Ramos (cell line): ENCODE measurements around the gene RBPMS2.

ENCODE experiments used
- in situ Hi-C: fragments of 300-500 bp; cut with MboI; formaldehyde crosslinking; loops from one replicate; pipeline ENCODE4 v1.14.3; 2022; ENCODE audit warnings: low sequenced_read_pairs; ENCODE audit not compliant: unreplicated experiment

The RBPMS2 gene

GRCh38 chr15:64792282-64792681, 16.9 kb upstream of the RBPMS2 start:
- in situ Hi-C loops: no loop called here

GRCh38 chr15:64791401-64791800, 16.0 kb upstream of the RBPMS2 start:
- in situ Hi-C loops: no loop called here

- in situ Hi-C loops: no loop called here
These were observed 8.4 kb upstream of the RBPMS2 start for GRCh38 chr15:64783796-64784195.

GRCh38 chr15:64782751-64783150, 7.4 kb upstream of the RBPMS2 start:
- in situ Hi-C loops: no loop called here

- in situ Hi-C loops: no loop called here
These were observed 5.9 kb upstream of the RBPMS2 start for GRCh38 chr15:64781299-64781698.

GRCh38 chr15:64780600-64781156, 5.3 kb upstream of the RBPMS2 start:
- in situ Hi-C loops: no loop called here

- in situ Hi-C loops: no loop called here
These were observed 4.2 kb upstream of the RBPMS2 start for GRCh38 chr15:64779630-64780029.

GRCh38 chr15:64779024-64779423, 3.6 kb upstream of the RBPMS2 start:
- in situ Hi-C loops: no loop called here

GRCh38 chr15:64776402-64776786, 1.0 kb upstream of the RBPMS2 start:
- in situ Hi-C loops: no loop called here

GRCh38 chr15:64774629-64775493, 528 bp downstream of the RBPMS2 start:
- in situ Hi-C loops: no loop called here

GRCh38 chr15:64774037-64774628, 1.3 kb downstream of the RBPMS2 start:
- in situ Hi-C loops: no loop called here

- in situ Hi-C loops: no loop called here
These were observed 1.8 kb downstream of the RBPMS2 start for GRCh38 chr15:64773606-64774005.

GRCh38 chr15:64772964-64773363, 2.4 kb downstream of the RBPMS2 start:
- in situ Hi-C loops: no loop called here

- in situ Hi-C loops: no loop called here
These were observed 2.9 kb downstream of the RBPMS2 start for GRCh38 chr15:64772488-64772887.

- in situ Hi-C loops: no loop called here
These were observed 4.8 kb downstream of the RBPMS2 start for GRCh38 chr15:64770626-64771025.

GRCh38 chr15:64767203-64767602, 8.2 kb downstream of the RBPMS2 start:
- in situ Hi-C loops: no loop called here

- in situ Hi-C loops: no loop called here
These were observed 9.3 kb downstream of the RBPMS2 start for GRCh38 chr15:64766058-64766457.

GRCh38 chr15:64763874-64764273, 11.5 kb downstream of the RBPMS2 start:
- in situ Hi-C loops: no loop called here

- in situ Hi-C loops: no loop called here
These were observed 11.9 kb downstream of the RBPMS2 start for GRCh38 chr15:64763462-64763861.

GRCh38 chr15:64763021-64763420, 12.4 kb downstream of the RBPMS2 start:
- in situ Hi-C loops: no loop called here

- in situ Hi-C loops: no loop called here
These were observed 12.8 kb downstream of the RBPMS2 start for GRCh38 chr15:64762546-64762945.

- in situ Hi-C loops: no loop called here
These were observed 14.2 kb downstream of the RBPMS2 start for GRCh38 chr15:64761156-64761555.
